IMR-90 (cell line): ENCODE measurements around the gene RIPOR3. TPM values are rescaled to one million over a fixed set of nuclear protein-coding genes. Genes with fewer than 3 reads are reported as not detected.

Source experiments
- ATAC-seq: fragments of 200-7000 bp; cut with Tn5 transposase; 2 replicates; pipeline ENCODE4 v1.9.1; 2020; ENCODE audit warnings: low read depth, mild to moderate bottlenecking, moderate library complexity
- BruUV-seq: library from RNA; stranded (reverse); fragments of 400-500 nt; replicated peaks from 2 replicates; lab custom pipeline; 2021; lab: Mats Ljungman, UMichigan
- CTCF ChIA-PET: fragments of 300-600 bp; formaldehyde crosslinking; extraction: SDS; loops from one replicate; lab custom pipeline; 2021; ENCODE audit warnings: antibody characterized with exemption; lab: Yijun Ruan, JAX
- POLR2A ChIA-PET: fragments of 300-600 bp; sonication (Branson Sonifier 250); formaldehyde crosslinking; loops from one replicate; lab custom pipeline; 2022; ENCODE audit warnings: antibody characterized with exemption; ENCODE audit not compliant: unreplicated experiment; lab: Charles Lee
- DNase-seq: peaks from one replicate; pipeline ENCODE4 v3.0.0; 2013
- H2AFZ ChIP-seq: replicated peaks from 2 replicates; pipeline ENCODE3; 2013; ENCODE audit warnings: low read length, mild to moderate bottlenecking; ENCODE audit not compliant: poor library complexity
- H2AK5ac ChIP-seq: 2 replicates; pipeline ENCODE4 v1.6.1; 2013; ENCODE audit warnings: low read depth, low read length, inconsistent platforms
- H2AK9ac ChIP-seq: replicated peaks from 2 replicates; pipeline ENCODE3; 2013; ENCODE audit warnings: mild to moderate bottlenecking, low read depth, low read length, moderate library complexity; ENCODE audit not compliant: poor library complexity
- H2BK120ac ChIP-seq: 2 replicates; pipeline ENCODE4 v1.6.1; 2013; ENCODE audit warnings: low read depth, low read length, inconsistent platforms
- H2BK15ac ChIP-seq: 3 replicates; pipeline ENCODE4 v1.6.1; 2013; ENCODE audit warnings: low read depth, low read length, inconsistent platforms
- H2BK20ac ChIP-seq: 2 replicates; pipeline ENCODE4 v1.6.1; 2013; ENCODE audit warnings: low read depth, mild to moderate bottlenecking, inconsistent platforms, low read length, moderate library complexity
- H2BK5ac ChIP-seq: 2 replicates; pipeline ENCODE4 v1.6.1; 2013; ENCODE audit warnings: mild to moderate bottlenecking, low read depth, low read length, inconsistent platforms; ENCODE audit not compliant: poor library complexity, severe bottlenecking
- H3K14ac ChIP-seq: replicated peaks from 2 replicates; pipeline ENCODE4 v1.6.1; 2013; ENCODE audit warnings: low read depth, low read length, inconsistent platforms
- H3K18ac ChIP-seq: 2 replicates; pipeline ENCODE4 v1.6.1; 2013; ENCODE audit warnings: low read depth, low read length, control low read depth
- H3K23ac ChIP-seq: 2 replicates; pipeline ENCODE4 v1.6.1; 2013; ENCODE audit warnings: low read depth, low read length, inconsistent platforms
- H3K27ac ChIP-seq: 2 replicates; pipeline ENCODE4 v1.5.1; 2013; ENCODE audit warnings: mild to moderate bottlenecking, control low read depth, low read length; ENCODE audit not compliant: insufficient read depth
- H3K27me3 ChIP-seq: 2 replicates; pipeline ENCODE4 v1.6.1; 2013; ENCODE audit warnings: low read length; ENCODE audit not compliant: control insufficient read depth, insufficient read depth
- H3K36me3 ChIP-seq: 2 replicates; pipeline ENCODE4 v1.6.1; 2013; ENCODE audit warnings: low read length, mixed read lengths; ENCODE audit not compliant: control insufficient read depth, insufficient read depth
- H3K4ac ChIP-seq: 2 replicates; pipeline ENCODE4 v1.6.1; 2013; ENCODE audit warnings: low read depth, low read length, inconsistent platforms
- H3K4me1 ChIP-seq: 2 replicates; pipeline ENCODE4 v1.6.1; 2013; ENCODE audit warnings: low read length, mixed read lengths; ENCODE audit not compliant: control insufficient read depth, insufficient read depth
- H3K4me2 ChIP-seq: 2 replicates; pipeline ENCODE4 v1.6.1; 2013; ENCODE audit warnings: low read depth, mild to moderate bottlenecking, control low read depth, low read length, moderate library complexity
- H3K4me3 ChIP-seq: 2 replicates; pipeline ENCODE4 v1.5.1; 2013; ENCODE audit warnings: low read depth, mild to moderate bottlenecking, control low read depth, low read length, moderate library complexity; ENCODE audit not compliant: insufficient read depth
- H3K56ac ChIP-seq: 2 replicates; pipeline ENCODE4 v1.6.1; 2013; ENCODE audit warnings: low read length, inconsistent platforms; ENCODE audit not compliant: insufficient read depth; ENCODE audit errors: extremely low read depth
- H3K79me1 ChIP-seq, 2 experiments: 2 replicates each; pipeline ENCODE4 v1.6.1; 2013; ENCODE audit warnings: low read length in 2 of 2, inconsistent platforms in 1 of 2, low read depth in 1 of 2
- H3K9ac ChIP-seq: 2 replicates; pipeline ENCODE4 v1.6.1; 2013; ENCODE audit warnings: low read depth, low read length, control low read depth
- H3K9me1 ChIP-seq: 2 replicates; pipeline ENCODE4 v1.6.1; 2013; ENCODE audit warnings: low read length, inconsistent platforms; ENCODE audit not compliant: insufficient read depth
- H3K9me3 ChIP-seq: 2 replicates; pipeline ENCODE4 v1.6.1; 2013; ENCODE audit warnings: low read length; ENCODE audit not compliant: control insufficient read depth, insufficient read depth
- H4K20me1 ChIP-seq: 2 replicates; pipeline ENCODE4 v1.6.1; 2013; ENCODE audit warnings: low read length, inconsistent platforms; ENCODE audit not compliant: insufficient read depth
- H4K5ac ChIP-seq: 2 replicates; pipeline ENCODE4 v1.6.1; 2013; ENCODE audit warnings: mild to moderate bottlenecking, low read depth, low read length, control low read depth
- H4K8ac ChIP-seq, 2 experiments: 2 replicates each; pipeline ENCODE4 v1.6.1; 2013; ENCODE audit warnings: low read depth in 2 of 2, low read length in 2 of 2, control low read depth in 1 of 2, inconsistent platforms in 1 of 2
- H4K91ac ChIP-seq: 2 replicates; pipeline ENCODE4 v1.6.1; 2013; ENCODE audit warnings: low read depth, low read length, inconsistent platforms; ENCODE audit not compliant: insufficient read depth
- FOS ChIP-seq: fragments of 150-350 bp; IDR thresholded peaks from 2 replicates; pipeline ENCODE4 v1.6.1; 2016; ENCODE audit warnings: low read depth, low read length
- RCOR1 ChIP-seq: IDR thresholded peaks from 2 replicates; pipeline ENCODE4 v1.6.1; 2012; ENCODE audit warnings: mild to moderate bottlenecking, low read length, improper control_type of control experiment; ENCODE audit not compliant: insufficient replicate concordance
- WGBS, 2 experiments: methylation state at CpG; one replicate each; pipeline versions ENCODE4 v1.1.5 to v1.1.7; 2013; ENCODE audit warnings: missing lambda C conversion rate in 2 of 2; ENCODE audit not compliant: insufficient read length in 1 of 2; ENCODE audit errors: extremely low coverage in 2 of 2; 5-methylcytosine and 5-hydroxymethylcytosine counted together
- dilution Hi-C: fragments of 300-500 bp; cut with HindIII; formaldehyde crosslinking; loops from one replicate; pipeline ENCODE4 v1.14.3; 2018; ENCODE audit warnings: low sequenced_read_pairs; ENCODE audit not compliant: unreplicated experiment
- in situ Hi-C: fragments of 300-500 bp; cut with MboI; formaldehyde crosslinking; loops from 3 replicates; pipeline ENCODE4 v1.14.3; 2019; ENCODE audit warnings: low sequenced_read_pairs, inconsistent platforms, mixed read lengths
- intact Hi-C: fragments of 100-400 bp; cut with micrococcal nuclease; formaldehyde crosslinking; loops from 2 replicates; pipeline ENCODE4 v1.10.0; 2022
- polyA plus RNA-seq, 3 experiments: library from polyadenylated mRNA; depleted of rRNA; stranded (reverse); fragments of >200 nt; gene quantifications; 2 replicates each; pipeline ENCODE4 v1.2.3, GENCODE V29; 2012; ENCODE audit warnings: low replicate concordance in 1 of 3
- total RNA-seq: library from RNA; depleted of rRNA; stranded (reverse); fragments of >200 nt; gene quantifications from 2 replicates; pipeline ENCODE4 v1.2.3, GENCODE V29; 2012

RIPOR3 gene
- total and polyA plus RNA-seq, 2 of the 4 experiments (the other 2 are of a cell fraction): 0.54 to 1.7 TPM

DNA sequence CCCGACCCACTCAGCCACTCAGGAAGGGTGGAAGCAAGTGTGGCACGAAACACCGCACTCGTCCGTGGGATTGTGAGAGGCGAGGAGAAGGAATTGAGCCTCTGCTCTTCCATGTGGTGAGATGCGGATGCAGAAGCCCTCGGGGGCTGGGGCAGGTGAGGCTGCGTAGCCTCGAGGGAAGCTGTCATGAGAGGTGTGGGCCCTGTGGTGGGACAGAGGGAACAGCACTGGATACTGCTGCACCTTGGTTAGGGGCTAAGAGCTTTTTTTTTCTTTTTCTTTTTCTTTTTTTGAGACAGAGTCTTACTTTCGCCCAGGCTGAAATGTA is 94.7 kb downstream of the RIPOR3 start:
- dilution Hi-C loops: no loop called here
- H2BK120ac ChIP-seq: no peak overlapping the region
- 0 out of 2 replicates have a peak overlapping the region, but pooled peaks have one; percentile 35 for H2BK20ac ChIP-seq
- H3K56ac ChIP-seq: no peak overlapping the region
- H4K8ac ChIP-seq: peak overlapping the region in 1 of 2 experiments; percentile 55; a peak in 1 of 4 replicates
- peak overlapping the region; percentile 75 for H2AFZ ChIP-seq
- H4K91ac ChIP-seq: no peak overlapping the region
- peak overlapping the region; percentile 82 for H2AK5ac ChIP-seq
- H3K4me3 ChIP-seq: no peak overlapping the region
- intact Hi-C loops: no loop called here
- peaks cover 11% of the 10 kb centered on the region for H3K36me3 ChIP-seq
- no peak overlapping the region for H3K18ac ChIP-seq
- H4K20me1 ChIP-seq: no peaks in the 10 kb centered on the region; the same call in 1 of the 2 replicates
- H3K14ac ChIP-seq: peak overlapping the region; percentile 79
- no peak for TF ChIP-seq RCOR1
- TF ChIP-seq FOS: no peak
- H3K27ac ChIP-seq: no peak overlapping the region
- peak overlapping the region; percentile 74 for H3K4ac ChIP-seq
- H3K79me1 ChIP-seq: 0 out of 4 replicates have a peak, but pooled peaks cover 0 to 5% of the 10 kb centered on the region in 2 experiments
- no peaks in the 10 kb centered on the region for H3K9me3 ChIP-seq
- no peak for ATAC-seq
- ChIA-PET POLR2A (no interaction called here), CTCF (interaction anchor here (0.5 to 0.6 kb wide), 2 partner anchors 451 to 550 kb away, joined by 3 to 4 read pairs; no protein-coding TSS in a partner anchor)
- no peak overlapping the region for H3K9ac ChIP-seq
- DNase-seq: no peak
- WGBS, 2 experiments: 89% methylated on average over 3 of the region's 11 CpGs; no CpG with 5 or more reads in 1 of the 2 experiments
- no peak overlapping the region; the same call in 2 of the 3 replicates for H2BK15ac ChIP-seq
- no peak overlapping the region for H3K23ac ChIP-seq
- BruUV-seq: no TSS peak
- no peak overlapping the region for H3K4me2 ChIP-seq
- peak overlapping the region; percentile 91 for H2AK9ac ChIP-seq
- in situ Hi-C loops: no loop called here
- H3K9me1 ChIP-seq: peaks cover 15% of the 10 kb centered on the region; the same call in 1 of the 2 replicates
- H4K5ac ChIP-seq: no peak overlapping the region; the same call in 1 of the 2 replicates
- H3K4me1 ChIP-seq: peaks cover 10% of the 10 kb centered on the region; the same call in 1 of the 2 replicates
- H2BK5ac ChIP-seq: no peak overlapping the region
- no peaks in the 10 kb centered on the region for H3K27me3 ChIP-seq
